ENCODE data around the gene PMFBP1.

PMFBP1 gene

DNA sequence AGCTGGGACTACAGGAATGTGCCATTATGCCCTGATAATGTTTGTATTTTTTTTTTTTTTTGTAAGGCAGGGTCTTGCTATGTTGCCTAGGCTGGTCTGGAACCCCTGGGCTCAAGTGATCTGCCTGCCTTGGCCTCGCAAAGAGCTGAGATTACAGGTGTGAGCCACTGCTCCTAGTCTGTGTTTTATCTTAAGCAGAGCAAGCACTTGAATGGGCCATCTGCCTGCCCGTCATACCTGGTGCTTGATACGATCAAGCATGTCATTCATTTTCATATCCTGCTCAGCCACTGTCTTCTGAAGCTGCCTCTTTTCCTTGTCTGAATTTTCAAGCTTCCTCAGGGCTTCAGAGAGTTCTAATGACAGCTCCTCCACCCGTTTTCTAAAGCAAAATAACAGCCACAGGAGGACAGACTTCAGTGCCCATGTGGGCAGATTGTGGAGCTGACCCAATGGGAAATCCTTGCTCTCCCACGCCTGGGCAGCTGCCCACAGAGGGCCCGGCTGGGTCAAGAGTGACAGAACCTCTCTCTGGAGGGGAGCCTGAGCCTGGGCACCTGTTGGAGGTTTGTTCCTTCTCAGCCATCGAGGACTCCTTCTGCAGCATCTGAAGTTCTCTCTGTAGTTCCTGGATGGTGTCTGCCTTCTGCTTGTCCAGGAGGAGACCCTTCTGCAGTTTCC lies 41.8 kb downstream of the PMFBP1 start:
- no peak for DNase-seq

DNA sequence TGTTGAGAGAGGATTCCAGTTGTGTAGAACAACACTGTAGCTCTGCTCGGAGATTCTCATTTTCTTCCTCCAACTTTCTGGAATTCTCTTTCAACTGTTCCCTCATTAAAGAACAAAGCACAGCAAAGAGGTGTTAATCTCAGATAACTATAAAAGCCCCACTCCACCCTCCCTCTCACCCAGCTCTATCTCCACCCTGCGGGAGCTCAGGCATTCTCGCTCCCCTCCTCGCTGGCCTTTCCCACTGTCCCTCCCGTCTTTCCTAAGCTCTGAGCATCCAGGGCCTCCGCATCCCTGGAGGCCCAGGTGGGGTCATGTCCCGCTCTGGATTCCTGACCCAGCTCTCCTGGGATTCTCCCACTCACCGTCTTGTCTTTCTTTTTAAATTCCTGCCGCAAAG lies 43.3 kb downstream of the PMFBP1 start:
- DNase-seq, result no peak

DNA sequence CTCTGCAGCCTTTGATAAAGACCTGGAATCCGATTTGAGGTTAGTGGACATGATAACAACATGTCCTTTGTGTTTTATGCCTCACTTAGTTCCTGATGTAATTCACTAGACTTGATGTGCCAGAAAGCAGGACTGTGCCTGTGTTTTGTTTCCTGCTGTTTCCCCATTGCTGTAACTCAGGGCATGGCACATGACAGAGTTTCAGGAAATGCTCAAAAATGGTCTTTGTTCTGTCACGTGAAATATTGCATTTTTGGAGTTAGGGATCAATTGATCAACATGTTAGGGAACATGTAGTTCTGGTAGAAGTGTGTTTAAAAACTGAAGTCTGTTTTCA lies 45.6 kb downstream of the PMFBP1 start:
- no peak for DNase-seq

DNA sequence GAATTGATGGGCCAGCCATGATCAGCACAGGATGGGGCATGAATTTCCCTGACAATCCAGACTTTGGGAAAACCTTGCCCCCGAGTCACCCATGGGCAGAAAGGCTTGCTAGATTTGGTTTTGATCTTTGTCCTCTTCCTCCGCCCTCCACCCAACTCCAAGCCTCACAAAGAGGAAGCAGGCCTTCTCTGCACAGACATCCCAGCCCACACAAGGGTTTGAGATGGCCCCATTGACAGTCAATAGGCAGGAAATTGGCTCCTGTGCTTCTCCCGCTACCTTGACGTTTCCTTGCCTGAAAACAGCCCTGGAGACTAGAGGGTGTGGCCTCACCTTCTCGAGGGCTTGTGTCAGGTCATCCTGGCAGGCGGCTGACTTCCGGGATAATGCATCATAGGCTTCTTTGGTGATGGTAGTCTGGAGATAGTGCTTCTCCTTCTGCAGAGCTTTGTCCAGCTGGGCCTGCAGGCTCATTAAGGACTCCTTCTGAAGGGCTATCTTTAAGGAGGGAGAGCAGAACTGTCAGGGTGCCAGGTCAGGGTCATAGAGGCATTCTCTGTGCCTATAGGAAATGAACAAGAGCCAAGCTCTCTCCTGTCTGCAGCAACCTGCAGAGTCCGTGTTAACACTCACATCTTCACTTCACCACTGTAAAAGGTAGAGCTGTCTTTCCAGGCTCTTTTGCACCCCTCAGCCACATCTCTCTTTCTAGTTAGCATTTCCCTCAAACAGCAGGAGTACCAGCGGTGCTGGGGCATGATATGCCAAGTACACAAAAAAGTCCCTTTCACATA lies 46.1 kb downstream of the PMFBP1 start:
- DNase-seq, result no peak

DNA sequence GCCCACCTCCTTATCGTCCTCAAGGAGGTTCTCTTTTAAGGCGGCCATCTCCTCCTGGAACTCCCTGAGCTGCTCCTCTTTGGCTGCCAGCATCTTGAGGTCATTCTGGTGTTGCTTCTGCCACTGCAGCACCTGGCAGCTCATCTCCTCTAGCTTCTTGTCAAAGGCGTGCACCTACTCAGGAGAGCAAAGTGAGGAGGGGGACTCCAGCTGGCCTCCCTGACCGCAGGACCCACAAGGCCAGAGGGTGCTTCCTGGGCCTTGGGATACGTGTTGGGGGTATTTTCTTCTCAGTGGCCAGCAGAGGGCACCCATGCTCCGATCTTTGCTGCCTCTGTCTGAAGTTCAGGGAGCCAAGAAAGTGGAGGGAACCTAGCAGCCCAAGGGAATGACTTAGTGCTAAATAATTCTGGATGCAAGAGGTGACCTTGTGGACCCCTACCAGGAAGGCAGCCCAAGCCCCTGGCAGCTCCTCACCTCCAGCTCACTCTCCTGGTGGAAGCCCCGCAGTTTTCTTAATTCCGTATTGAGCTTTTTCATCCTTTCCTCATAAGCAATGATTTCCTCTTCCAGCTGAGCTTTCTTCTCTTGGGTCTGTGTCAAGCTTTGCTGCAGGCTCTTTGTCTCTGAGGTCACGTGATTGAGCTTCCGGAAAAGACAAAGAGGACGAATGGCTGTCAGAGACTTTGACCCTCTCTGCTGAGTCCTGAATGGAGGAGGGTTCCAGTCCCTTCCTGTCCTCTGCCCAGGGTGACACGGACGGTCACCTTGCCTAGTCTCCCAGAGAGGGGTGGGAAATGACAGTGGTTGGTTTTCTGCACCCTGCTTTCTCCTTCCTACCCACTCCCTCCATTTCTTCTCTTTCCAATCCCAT lies 47.0 kb downstream of the PMFBP1 start:
- DNase-seq, result peak in 4 of 5 experiments; percentile 14 to 53 (median 28)

DNA sequence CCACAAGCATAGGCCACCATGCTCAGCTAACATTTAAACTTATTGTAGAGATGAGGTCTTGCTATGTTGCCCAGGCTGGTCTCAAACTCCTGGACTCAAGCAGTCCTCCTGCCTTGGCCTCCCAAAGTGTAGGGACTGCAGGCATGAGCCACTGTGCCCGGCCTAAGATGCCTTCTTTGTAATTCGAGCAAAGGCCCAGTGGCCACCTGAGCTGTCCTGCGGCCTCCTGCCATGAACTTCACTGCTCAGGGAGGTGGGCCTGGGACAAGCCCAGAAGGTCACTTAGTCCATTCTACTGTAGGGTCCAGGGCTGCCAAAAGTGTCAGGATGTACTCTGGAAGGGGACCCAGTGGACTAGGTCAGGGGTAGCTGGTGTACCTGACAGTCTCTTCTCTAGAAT lies 47.8 kb downstream of the PMFBP1 start:
- no peak for DNase-seq

DNA sequence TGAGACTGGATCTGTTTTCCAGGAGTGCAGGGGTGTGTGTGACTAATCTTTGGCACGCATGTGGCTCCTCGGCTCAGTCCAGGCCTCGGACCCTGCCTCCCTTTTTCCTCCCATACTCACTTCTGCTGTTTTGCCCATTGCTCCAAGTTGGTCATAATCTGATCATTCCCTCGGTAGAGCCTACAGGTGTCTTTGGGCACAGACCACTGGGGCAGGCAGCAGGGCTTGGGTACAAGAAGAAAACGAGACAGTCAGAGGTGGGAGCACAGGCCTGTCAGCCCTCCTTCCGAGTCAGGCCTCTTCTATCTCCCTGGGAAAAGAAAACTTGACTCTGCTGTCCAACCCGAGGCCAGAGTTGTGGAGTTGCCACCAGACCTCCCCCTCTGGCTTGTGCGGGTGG lies 48.5 kb downstream of the PMFBP1 start:
- no peak for DNase-seq

DNA sequence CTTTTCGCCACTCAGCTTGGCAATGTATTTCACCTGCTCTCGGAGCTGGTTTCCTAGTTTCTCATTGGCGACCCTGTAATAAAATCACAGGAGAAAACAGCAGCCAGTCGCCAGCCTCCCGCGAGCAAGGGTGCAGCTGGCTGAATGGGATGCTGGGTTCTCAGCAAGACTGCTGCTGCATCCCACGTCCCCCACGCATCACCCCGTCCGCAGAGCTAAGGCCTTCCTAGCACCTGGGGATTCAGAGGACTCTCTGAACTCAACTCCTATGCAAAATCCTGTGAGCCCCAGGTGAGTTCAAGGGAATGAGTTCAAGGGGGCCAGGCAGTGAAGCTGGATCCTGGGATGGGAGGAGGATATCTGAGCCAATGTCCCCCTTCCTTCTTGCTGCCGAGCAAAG lies 49.0 kb downstream of the PMFBP1 start:
- no peak for DNase-seq

DNA sequence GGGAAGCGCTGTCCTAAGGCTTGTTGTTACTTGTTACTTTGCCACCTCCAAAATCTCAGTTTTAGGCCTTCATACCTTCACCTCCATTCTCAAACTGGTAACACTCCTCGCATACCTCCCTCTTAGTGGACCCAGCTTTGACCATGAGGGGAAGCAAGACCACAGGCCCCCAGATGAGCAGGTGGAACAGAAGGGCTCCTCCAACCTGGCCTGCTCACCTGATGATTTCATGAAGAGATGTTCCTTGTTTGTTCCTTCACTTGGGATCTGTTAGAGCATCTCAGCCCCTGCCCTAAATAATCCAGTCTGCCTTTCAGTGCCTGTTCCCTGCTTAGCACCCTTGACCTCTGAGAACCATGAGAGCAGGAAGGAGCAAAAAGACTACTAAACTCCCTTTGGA lies 49.6 kb downstream of the PMFBP1 start:
- no peak for DNase-seq

DNA sequence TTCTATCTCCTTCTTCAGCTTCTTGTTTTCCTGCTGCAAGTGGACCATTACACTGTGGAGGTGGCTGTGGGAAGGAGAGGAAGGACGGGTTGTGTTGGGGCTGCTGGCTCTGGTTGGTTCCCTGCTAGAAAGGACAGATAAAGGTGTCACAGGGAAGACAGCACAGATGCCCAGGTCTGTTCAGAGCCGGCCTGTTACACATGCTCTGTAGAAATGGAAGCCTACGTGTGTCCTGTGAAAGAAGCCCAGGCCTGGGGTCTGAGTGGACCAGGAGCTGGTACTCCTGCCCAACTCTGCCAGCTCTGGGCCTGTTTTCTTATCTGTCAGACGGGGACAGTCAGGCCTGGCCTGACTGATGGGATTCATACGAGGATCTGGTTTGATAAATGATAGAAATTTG lies 51.9 kb downstream of the PMFBP1 start:
- no peak for DNase-seq

DNA sequence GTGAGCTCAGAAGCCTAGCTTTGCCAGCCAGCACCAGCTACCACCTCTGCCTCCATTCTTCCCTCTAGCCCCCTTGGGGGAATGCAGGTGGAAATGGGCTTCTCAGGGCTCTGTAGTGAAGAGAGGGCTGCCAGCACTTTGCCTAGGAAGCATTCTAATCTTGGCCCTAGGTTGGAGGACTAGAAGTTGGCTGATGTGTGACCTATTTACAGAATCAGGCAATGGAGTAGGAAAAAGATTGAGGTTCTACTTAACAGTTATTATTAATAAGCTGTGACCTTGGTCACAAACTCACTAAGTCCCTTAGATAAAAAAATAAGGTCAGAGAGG lies 58.4 kb downstream of the PMFBP1 start:
- DNase-seq, result no peak

DNA sequence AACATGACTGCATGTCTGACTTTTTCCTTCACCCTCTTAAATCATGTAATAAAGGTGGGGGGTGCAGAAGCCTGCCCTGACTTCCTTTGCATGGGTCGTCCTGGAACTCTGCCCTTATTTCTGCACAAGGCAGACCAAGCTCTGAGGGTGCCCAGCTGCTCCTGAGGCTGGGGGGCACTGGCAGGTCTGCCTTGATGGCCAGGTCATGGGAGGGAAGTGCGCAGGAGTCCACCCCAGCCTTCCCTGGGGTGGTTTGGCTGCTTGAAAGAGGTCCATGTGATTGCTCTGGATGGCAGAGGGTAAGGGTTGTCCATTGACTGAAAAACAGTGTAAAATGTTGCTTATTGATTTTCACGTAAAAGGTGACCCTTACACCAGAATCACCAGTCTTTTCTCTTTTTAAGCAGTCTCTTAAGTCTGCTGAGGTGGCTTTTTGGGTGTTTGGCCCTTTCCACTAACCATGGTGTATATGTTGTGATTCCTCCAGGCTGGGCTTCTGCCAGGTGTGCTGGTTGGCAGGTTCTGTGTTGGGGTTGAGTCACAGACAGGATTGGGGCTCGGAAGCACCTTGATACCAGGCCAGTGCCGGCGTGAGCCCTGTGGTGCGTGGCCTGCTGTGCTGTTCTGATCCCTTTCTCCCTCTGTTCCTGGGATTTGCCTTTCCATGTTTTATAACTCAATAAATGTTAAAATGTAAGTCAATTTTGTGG lies 58.9 kb downstream of the PMFBP1 start:
- no peak for DNase-seq

DNA sequence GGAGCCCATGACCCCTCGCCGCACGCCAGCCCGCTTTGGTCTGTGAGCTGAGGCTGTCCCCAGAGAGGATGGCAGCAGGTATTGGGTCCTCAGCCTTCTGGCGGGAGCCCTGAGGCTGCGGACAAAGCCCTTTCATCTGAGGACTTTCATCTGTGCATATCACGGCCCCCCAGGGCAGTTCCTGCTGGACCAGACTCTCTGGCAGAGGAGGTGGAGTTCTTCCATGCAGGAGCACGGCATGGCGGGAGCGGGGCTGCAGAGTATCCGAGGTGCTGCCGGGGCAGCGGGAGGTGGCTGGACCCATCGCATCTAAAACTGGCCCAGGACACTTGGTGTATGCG lies 59.5 kb downstream of the PMFBP1 start:
- no peak for DNase-seq

DNA sequence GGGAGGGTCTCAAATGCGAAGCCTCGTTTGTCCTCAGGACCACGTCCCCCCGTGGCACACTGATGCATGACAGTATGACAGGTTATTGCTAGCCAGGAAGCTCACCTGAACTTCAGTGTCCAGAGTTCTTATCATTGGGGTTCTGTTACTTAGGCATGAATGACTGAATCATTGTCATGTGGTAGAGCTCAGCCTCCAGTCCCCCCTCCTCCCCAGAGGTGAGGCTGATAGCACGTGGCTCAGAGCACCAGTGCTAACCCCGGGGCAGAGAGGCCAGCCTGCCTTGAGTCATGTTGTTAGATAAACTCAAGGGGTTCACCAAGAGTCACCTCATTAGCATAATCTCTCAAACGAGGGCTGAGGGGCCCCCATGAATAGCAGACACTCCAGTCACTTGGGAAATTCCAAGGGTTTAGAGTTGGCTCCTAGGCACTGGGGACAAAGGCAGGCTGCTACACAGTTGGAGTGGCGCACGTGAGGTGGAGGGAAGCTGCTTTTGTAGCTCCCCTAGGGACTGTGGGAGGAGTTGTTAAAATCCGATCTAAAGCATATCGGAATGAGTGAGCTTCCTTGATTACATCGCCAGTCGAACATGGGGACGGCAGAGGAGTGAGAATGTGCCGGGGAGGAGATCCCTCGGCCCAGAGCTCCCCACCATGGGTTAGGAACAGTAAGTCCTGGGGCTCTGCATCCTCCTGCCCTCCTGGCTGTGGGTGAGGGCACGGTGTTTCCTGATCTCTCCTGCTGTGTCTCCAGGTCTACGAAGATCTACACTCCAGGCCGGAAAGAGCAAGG lies 60.1 kb downstream of the PMFBP1 start:
- DNase-seq, result no peak

DNA sequence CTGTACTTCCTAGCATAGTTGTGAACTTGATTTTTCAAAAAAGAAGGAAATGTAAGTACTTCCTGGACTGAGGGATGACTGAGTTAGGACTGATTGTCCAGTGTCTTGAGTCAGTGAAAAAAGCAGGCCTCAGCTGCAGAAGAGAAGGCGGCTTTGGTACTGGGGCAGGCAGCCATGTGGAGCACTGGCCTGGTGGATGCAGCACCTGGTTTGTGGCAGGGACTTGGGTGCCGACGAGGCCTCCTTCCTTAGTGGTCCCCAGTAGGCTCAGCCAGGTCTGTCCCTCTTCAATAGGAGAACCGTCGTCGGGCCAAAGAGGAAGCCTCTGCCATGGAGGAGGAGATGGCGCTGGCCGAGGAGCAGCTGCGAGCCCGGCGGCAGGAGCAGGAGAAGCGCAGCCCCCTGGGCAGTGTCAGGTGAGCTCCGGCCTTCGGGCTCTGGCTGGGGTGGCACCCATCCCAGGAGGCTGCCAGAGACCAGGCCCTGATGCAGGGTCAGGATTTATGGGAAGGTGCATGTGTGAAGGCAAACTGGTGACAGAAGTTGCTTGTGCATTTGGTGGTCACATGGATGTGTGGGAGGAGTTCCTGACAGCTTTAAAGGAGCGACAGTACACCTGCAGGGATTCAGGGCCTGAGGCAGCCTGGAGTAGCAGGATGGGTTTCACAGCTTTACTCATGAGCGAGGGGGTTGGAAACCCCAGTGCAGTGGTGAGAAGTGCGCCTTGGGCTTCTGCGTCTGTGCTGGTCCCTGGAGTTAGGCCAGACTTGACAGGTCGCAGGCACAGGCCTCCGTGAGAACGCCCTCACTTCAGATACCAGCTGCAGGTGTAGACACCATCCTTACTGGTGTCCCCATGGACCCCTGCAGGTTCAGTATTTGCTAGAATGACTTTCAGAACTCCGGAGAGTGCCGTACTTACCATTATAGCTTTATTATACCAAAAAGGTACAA lies 61.0 kb downstream of the PMFBP1 start:
- no peak for DNase-seq

DNA sequence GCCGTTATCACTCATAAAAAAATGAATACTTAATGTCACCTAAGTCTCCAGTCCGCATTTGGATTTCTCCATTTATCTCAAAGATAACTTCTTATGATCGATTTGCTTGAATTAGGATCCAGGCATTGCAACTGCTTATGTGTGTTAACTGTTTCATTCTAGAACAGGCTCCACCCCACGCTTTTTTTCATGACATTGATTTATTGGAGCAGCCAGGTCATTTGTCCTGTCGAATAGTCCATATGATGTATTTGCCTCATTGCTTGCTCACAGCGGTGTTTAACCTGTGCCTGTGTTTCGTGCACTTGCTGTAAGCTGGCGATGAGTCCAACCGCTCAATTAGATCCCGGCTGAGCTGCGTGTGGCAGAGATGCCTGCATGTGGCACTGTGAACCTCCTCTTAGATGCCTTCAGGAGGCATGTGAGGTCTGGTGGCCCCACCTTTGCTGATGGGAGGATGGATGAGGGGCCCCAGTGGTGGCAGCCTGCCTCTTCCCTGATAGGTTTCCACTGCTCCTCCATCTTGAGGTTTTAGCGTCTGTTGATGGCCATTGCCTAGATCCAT lies 61.9 kb downstream of the PMFBP1 start:
- DNase-seq, result no peak

DNA sequence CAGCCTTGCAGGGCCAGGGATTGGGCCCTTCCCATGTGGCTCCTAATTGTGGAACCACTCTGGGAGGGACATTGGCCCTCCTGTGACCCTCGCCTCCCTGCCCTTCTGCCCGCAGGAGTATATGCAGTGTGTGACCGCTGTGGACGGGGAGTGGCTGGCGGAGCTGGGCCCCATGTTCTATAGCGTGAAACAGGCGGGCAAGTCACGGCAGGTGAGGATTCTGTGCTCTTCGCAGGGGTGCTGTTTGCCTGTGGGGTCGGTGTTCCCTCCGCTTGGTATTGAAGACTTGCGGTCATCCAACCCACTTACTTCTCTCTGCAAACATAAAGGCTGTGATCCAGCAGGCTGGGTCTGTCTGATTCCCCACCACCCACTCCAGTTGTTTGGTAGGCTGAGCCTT lies 62.7 kb downstream of the PMFBP1 start:
- DNase-seq, result no peak

DNA sequence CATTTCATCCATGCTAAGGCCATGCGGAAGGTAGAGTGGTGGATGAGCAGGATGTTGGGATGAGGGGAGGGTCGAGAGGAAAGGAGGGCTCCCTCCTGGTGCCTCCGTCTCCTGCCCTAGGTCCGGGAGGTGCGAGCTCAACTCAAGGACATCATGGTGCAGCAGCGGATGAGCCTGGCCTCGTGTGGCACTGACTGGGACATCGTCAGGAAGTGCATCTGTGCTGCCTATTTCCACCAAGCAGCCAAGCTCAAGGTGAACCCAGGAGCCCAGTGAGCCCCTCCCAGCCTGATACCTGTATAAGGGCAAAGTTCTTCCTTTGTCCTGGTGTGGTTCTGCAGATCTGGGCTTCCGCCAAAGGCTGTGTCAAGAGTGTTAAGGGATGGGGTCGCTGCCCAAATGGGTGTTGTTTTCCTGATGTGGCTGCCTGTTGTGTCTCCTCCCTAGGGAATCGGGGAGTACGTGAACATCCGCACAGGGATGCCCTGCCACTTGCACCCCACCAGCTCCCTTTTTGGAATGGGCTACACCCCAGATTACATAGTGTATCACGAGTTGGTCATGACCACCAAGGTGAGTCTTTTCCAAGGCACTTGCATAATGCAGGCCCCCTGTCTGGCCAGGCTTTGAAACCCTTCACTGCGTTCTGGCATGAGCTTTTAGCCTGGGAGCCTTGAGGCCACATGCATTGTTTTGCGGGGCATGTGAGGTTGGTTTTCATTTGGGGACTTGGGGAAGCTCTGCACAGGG lies 63.4 kb downstream of the PMFBP1 start:
- no peak for DNase-seq

DNA sequence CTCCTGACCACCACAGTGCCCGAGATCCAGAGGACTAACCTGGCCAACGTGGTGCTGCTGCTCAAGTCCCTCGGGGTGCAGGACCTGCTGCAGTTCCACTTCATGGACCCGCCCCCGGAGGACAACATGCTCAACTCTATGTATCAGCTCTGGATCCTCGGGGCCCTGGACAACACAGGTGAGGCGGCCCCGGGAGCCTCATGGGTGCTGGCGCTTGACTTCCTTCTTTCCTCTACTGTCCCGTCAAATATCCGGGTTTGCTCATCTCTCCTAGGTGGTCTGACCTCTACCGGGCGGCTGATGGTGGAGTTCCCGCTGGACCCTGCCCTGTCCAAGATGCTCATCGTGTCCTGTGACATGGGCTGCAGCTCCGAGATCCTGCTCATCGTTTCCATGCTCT lies 64.6 kb downstream of the PMFBP1 start:
- DNase-seq, result no peak

DNA sequence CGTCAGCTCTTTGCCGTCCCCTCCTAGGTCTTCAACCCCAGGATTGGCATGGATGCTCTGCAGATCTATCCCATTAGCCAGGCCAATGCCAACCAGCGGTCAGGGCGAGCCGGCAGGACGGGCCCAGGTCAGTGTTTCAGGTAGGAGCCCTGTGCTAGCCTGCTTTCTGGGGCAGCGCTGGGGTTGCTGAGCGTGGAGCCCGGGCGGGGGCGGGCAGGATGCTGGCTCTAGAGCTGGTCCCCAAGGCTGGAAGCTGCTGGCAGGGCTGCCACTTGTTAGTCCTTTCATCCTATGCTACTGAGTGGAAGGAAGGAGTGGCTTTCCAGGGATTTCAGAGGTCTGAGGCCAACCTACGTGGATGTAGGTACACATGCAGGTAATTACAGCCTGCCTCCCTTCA lies 66.0 kb downstream of the PMFBP1 start:
- DNase-seq, result no peak
